ENCODE measurements around the gene CDK14.

GRCh38 chr7:90777886-90778285 lies 181.8 kb downstream of the CDK14 start:
- no peak for TF ChIP-seq SP4 (IDR thresholded peaks at IDR 0.05; ENCODE audit: low read length)
- TF ChIP-seq JUND (IDR thresholded peaks at IDR 0.05; ENCODE audit: low read length): no peak
- no peak for TF ChIP-seq POLR2A (IDR thresholded peaks at IDR 0.05; ENCODE audit: control extremely low read depth in 1 of 2, low read depth in 2 of 2, low read length in 2 of 2)
- TF ChIP-seq TCF12 (IDR thresholded peaks at IDR 0.05; ENCODE audit: low read depth, low read length): no peak
- TF ChIP-seq MAX (IDR thresholded peaks at IDR 0.05): no peak
- TF ChIP-seq, protein P1, sequence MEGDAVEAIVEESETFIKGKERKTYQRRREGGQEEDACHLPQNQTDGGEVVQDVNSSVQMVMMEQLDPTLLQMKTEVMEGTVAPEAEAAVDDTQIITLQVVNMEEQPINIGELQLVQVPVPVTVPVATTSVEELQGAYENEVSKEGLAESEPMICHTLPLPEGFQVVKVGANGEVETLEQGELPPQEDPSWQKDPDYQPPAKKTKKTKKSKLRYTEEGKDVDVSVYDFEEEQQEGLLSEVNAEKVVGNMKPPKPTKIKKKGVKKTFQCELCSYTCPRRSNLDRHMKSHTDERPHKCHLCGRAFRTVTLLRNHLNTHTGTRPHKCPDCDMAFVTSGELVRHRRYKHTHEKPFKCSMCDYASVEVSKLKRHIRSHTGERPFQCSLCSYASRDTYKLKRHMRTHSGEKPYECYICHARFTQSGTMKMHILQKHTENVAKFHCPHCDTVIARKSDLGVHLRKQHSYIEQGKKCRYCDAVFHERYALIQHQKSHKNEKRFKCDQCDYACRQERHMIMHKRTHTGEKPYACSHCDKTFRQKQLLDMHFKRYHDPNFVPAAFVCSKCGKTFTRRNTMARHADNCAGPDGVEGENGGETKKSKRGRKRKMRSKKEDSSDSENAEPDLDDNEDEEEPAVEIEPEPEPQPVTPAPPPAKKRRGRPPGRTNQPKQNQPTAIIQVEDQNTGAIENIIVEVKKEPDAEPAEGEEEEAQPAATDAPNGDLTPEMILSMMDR (IDR thresholded peaks at IDR 0.05; ENCODE audit: control extremely low read depth in 1 of 3, insufficient read depth in 1 of 3, low read depth in 1 of 3, low read length in 3 of 3): no peak
- TF ChIP-seq TEAD4 (IDR thresholded peaks at IDR 0.05; ENCODE audit: low read depth, low read length): no peak
- no peak for TF ChIP-seq CBX5 (IDR thresholded peaks at IDR 0.05; ENCODE audit: low read depth, low read length)
- TF ChIP-seq SIN3A (conservative IDR thresholded peaks at IDR 0.05 in 1 of 2, IDR thresholded peaks at IDR 0.05 in 1 of 2; ENCODE audit: low read depth in 1 of 2, low read length in 2 of 2): no peak
- no peak for TF ChIP-seq EZH2 (IDR thresholded peaks at IDR 0.05; ENCODE audit: low read depth, low read length, severe bottlenecking)
- no peak for TF ChIP-seq EP300 (IDR thresholded peaks at IDR 0.05; ENCODE audit: borderline replicate concordance in 1 of 2, low read depth in 2 of 2, low read length in 2 of 2)
- TF ChIP-seq SP1 (IDR thresholded peaks at IDR 0.05; ENCODE audit: low read depth, low read length): no peak
